ENCODE results near the gene NCF4.

The NCF4 gene

DNA sequence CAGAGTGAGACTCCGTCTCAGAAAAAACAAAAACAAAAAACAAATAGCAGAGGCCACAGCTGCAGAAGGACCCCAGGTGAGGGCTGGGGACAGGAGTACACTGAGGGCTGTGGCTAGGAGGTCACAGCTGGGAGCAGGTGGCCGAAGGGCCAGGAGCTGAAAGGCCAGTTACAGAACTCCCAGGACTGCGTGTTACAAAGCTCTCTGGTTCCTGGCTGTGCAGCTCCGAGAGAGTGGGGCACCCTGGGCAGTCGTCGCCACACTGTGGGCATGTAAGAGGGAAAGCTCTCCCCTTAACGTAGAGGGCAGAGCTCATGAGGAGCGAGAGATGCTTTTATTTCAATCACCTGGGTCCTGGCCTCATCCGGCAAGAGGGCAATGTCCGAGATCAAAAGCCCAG lies 10.1 kb upstream of the NCF4 start:
- DNase-seq (ENCODE audit: low read depth in 2 of 2) = no peak
- no peak overlapping the region for H3K4me3 ChIP-seq (replicated peaks in 1 of 2; ENCODE audit: low read depth in 2 of 2, low read length in 2 of 2)
- TF ChIP-seq, protein P1, sequence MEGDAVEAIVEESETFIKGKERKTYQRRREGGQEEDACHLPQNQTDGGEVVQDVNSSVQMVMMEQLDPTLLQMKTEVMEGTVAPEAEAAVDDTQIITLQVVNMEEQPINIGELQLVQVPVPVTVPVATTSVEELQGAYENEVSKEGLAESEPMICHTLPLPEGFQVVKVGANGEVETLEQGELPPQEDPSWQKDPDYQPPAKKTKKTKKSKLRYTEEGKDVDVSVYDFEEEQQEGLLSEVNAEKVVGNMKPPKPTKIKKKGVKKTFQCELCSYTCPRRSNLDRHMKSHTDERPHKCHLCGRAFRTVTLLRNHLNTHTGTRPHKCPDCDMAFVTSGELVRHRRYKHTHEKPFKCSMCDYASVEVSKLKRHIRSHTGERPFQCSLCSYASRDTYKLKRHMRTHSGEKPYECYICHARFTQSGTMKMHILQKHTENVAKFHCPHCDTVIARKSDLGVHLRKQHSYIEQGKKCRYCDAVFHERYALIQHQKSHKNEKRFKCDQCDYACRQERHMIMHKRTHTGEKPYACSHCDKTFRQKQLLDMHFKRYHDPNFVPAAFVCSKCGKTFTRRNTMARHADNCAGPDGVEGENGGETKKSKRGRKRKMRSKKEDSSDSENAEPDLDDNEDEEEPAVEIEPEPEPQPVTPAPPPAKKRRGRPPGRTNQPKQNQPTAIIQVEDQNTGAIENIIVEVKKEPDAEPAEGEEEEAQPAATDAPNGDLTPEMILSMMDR (IDR thresholded peaks at IDR 0.05; ENCODE audit: low read depth, low read length) = no peak

DNA sequence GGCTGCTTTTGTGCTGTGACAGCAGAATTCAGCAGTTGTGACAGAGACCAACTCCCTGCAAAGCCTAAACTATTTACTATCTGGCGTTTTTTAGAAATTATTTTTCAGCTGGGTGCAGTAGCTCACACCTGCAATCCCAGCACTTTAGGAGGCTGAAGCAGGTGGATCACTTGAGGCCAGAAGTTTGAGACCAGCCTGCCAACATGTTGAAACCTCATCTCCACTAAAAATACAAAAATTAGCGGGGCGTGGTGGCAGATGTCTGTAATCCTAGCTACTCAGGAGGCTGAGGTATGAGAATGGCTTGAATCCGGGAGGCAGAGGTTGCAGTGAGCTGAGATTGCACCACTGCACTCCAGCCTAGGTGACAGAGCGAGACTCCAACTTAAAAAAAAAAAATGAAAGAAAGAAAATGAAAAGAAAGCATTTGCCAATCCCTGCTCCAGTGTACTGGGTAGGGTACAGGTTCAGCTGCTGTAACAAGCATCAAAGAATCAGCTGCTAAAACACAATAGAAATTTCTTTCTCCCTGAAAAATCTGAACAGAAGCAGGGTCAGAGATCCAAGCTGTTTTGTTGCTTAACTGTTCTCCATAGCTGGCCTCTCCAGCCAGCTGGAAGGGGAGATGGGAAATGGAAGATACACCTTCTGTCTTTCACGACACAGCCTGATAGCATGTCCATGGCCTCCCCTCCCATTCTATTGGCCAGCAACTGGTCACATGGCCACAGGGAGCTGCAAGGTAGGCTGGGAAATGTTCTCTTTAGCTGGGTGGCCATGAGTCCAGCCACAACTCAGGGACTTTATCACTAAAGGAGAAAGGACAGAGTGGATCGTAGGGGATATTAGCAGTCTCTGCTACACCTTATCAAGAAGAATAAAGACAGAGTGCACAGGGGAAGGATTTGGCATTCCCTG lies 8.5 kb upstream of the NCF4 start:
- TF ChIP-seq, protein P1 (IDR thresholded peaks at IDR 0.05; ENCODE audit: low read depth, low read length) = no peak
- no peak for DNase-seq (ENCODE audit: low read depth in 2 of 2)
- no peak overlapping the region for H3K4me3 ChIP-seq (replicated peaks in 1 of 2; ENCODE audit: low read depth in 2 of 2, low read length in 2 of 2)

DNA sequence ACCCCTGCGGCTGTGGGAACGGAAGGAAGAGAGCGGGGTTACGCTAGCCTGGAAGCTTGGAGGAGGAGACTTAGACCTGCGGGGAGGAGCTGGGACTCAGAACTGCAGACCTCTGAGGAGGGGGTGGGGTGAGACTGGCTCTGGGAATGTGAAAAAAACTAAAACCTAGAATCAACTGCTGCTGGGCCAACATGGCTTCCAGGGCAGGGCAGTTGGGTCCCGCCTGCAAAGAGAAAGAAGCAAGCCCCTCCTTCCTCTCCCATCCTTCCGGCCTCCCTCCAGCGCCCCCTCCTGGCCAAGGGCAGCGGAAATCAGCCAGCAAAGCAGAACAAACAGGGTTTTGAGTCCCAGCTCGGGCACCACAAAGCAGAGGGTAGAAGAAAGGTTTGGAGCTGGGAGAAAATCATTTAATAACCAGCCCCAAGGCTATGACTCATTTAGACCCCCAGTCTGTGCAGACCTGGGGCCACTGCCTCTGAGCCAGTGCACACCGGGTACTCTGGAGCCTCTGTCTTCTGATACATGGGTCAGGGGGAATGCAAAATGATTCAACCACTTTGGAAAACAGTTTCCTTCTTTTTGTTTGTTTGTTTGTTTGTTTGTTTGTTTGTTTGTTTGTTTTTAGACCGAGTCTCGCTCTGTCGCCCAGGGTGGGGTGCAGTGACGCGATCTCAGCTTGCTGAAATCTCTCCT lies 7.3 kb upstream of the NCF4 start:
- TF ChIP-seq, protein P1 (IDR thresholded peaks at IDR 0.05; ENCODE audit: low read depth, low read length) = peak; percentile 84
- no peak overlapping the region for H3K4me3 ChIP-seq (replicated peaks in 1 of 2; ENCODE audit: low read depth in 2 of 2, low read length in 2 of 2)
- peak; percentile 60 to 74 for DNase-seq (ENCODE audit: low read depth in 2 of 2)

DNA sequence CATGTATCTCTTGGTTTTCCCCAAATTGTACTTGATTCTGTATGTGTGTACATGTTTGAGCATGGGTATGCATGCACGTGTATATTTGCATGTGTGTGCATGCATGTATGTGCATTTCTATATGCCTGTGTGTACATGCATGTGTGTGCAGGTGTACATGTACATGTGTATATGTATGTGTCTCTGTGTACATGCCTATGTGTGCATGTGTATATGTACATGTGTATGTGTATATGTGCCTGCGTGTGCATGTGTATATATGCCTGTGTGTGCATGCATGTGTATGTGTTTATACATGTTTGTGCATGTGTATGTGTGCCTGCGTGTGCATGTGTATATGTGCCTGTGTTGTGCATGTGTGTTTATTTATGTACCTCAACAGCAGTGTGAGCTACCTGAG lies 5.3 kb upstream of the NCF4 start:
- H3K4me3 ChIP-seq (replicated peaks in 1 of 2; ENCODE audit: low read depth in 2 of 2, low read length in 2 of 2) = no peak overlapping the region
- TF ChIP-seq, protein P1 (IDR thresholded peaks at IDR 0.05; ENCODE audit: low read depth, low read length) = no peak
- no peak for DNase-seq (ENCODE audit: low read depth in 2 of 2)

DNA sequence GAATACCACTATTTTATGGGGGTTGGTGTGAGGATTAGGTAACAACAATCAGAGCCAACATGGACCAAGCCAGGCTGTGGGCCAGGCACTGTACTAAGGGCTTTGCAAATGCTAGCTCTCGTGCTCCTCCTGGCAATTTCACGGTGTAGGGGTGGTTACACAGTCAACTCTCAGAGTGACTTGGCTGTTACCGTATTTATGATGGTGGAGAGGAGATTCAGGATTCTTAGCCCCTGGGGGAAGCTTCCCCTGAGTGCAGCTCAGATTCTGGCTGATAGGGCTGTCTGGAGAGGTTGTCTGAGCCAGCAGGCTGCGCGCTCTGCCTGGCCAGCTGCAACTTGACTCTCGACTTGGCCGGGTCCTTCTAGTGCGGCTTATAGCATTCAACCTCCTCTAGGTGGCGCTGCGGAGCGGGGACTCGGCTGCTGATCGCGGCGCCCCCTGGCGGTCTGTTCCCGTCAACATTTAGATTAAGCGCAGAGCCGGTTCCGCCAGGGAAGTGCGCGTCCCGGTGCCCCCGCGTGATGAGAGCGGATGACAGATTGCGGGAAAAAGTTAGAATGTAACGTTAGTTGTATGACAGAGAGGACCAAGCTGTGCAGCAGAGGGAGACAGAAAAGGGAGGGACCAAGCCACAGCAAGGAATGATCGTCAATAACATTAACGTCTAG lies 4.5 kb upstream of the NCF4 start:
- DNase-seq (ENCODE audit: low read depth in 2 of 2) = peak; percentile 89 to 90
- TF ChIP-seq, protein P1 (IDR thresholded peaks at IDR 0.05; ENCODE audit: low read depth, low read length) = peak; percentile 100
- no peak overlapping the region for H3K4me3 ChIP-seq (replicated peaks in 1 of 2; ENCODE audit: low read depth in 2 of 2, low read length in 2 of 2)

DNA sequence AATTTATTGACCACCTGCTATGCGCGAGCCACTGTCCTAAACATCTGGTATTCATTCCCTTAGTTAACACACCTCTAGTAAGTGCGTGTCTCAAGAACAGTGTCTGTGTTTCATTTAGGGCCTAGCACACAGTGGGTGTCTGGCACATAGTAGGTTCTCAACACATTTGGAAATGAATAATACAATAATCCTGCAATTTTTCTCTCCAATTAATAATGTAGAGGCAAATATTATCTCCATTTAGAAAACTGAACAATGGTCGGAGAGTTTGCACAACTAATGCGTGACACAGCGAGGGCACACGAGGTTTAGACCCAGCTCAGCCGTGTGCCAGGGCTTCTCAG lies 4.0 kb upstream of the NCF4 start:
- TF ChIP-seq, protein P1 (IDR thresholded peaks at IDR 0.05; ENCODE audit: low read depth, low read length) = no peak
- no peak overlapping the region for H3K4me3 ChIP-seq (replicated peaks in 1 of 2; ENCODE audit: low read depth in 2 of 2, low read length in 2 of 2)
- DNase-seq (ENCODE audit: low read depth in 2 of 2) = no peak

Measured in cardiac fibroblast (primary cell).